Measurements from ENCODE around the gene LHFPL4. TPM values are rescaled to one million over a fixed set of nuclear protein-coding genes. Genes with fewer than 3 reads are reported as not detected.
"Not testable (repeated sequence)": the region's sequence is repeated elsewhere in the genome, so short reads cannot be mapped to it uniquely, and the experiment has no call there.

LHFPL4 gene
- total RNA-seq, 1 experiment from 2014 or later, result 16.3 TPM

DNA sequence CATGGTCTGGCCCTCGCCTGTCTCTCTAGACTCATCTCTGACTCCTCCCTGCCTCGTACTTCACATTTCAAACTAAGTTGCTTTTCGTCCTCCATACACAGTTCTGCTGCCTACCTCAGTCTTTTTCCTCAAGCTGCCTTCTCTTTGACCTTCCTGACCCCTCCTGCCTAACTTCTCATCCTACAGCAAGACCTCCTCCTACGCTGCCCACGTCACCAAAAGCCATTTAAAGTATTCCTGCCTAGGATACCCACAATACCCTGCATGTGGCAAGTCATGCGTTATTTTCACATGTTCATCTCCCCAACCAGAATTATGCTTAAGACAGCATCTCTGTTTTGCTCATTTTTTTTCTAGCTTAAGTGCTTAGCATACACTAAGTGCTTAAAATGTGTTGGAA, 56.7 kb downstream of the LHFPL4 start:
- no peak overlapping the region for H3K14ac ChIP-seq (ENCODE audit: insufficient read depth, low read length)
- Mint-ChIP-seq H3K36me3 (ENCODE audit: insufficient read depth in 1 of 3, low read depth in 3 of 3) (no peaks in the 10 kb centered on the region; a peak in 1 of 7 replicates), H3K27me3 (ENCODE audit: low read depth) (peaks cover 85% of the 10 kb centered on the region), H3K4me3 (no peak overlapping the region; a peak in 1 of 5 replicates), H3K27ac (no peak overlapping the region; a peak in 1 of 7 replicates), H3K4me1 (peaks cover 13 to 14% of the 10 kb centered on the region in 2 experiments), H3K9me3 (no peaks in the 10 kb centered on the region; a peak in 1 of 5 replicates)
- H3K56ac ChIP-seq (ENCODE audit: insufficient read length, low read depth, low read length), result no peak overlapping the region
- H2AK5ac ChIP-seq (ENCODE audit: insufficient read length, low read length), result no peak overlapping the region
- H3K18ac ChIP-seq (ENCODE audit: insufficient read length, low read depth, low read length), result no peak overlapping the region
- TF ChIP-seq, protein P1, sequence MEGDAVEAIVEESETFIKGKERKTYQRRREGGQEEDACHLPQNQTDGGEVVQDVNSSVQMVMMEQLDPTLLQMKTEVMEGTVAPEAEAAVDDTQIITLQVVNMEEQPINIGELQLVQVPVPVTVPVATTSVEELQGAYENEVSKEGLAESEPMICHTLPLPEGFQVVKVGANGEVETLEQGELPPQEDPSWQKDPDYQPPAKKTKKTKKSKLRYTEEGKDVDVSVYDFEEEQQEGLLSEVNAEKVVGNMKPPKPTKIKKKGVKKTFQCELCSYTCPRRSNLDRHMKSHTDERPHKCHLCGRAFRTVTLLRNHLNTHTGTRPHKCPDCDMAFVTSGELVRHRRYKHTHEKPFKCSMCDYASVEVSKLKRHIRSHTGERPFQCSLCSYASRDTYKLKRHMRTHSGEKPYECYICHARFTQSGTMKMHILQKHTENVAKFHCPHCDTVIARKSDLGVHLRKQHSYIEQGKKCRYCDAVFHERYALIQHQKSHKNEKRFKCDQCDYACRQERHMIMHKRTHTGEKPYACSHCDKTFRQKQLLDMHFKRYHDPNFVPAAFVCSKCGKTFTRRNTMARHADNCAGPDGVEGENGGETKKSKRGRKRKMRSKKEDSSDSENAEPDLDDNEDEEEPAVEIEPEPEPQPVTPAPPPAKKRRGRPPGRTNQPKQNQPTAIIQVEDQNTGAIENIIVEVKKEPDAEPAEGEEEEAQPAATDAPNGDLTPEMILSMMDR (conservative IDR thresholded peaks at IDR 0.05), result no peak
- H4K20me1 ChIP-seq (ENCODE audit: control insufficient read depth, insufficient read depth, insufficient read length), result no peaks in the 10 kb centered on the region
- no peak overlapping the region for H3K9ac ChIP-seq (ENCODE audit: extremely low read depth, insufficient read length, low read length)
- no peak for DNase-seq
- no peak overlapping the region for H2BK20ac ChIP-seq (ENCODE audit: low read depth, low read length, poor library complexity, severe bottlenecking)
- peaks cover 7% of the 10 kb centered on the region for H3K23me2 ChIP-seq (ENCODE audit: insufficient read length, low read depth, low read length, poor library complexity, severe bottlenecking)
- no peak overlapping the region for H2BK120ac ChIP-seq (ENCODE audit: low read depth, low read length, poor library complexity, severe bottlenecking)
- H4K8ac ChIP-seq (replicated peaks; ENCODE audit: insufficient read length, low read depth, low read length), result no peak overlapping the region
- WGBS (ENCODE audit: extremely low coverage, insufficient read length, low lambda C conversion rate), result no CpG with 5 or more reads among the region's 6 CpGs
- H3K27ac ChIP-seq (ENCODE audit: insufficient read length, low read depth, low read length), result no peak overlapping the region
- no peak overlapping the region for H3K23ac ChIP-seq (ENCODE audit: insufficient read length, low read depth, low read length)
- H2BK15ac ChIP-seq (ENCODE audit: low read depth, low read length), result no peak overlapping the region
- H3K9me3 ChIP-seq (ENCODE audit: control insufficient read depth, low read depth, low read length), result no peaks in the 10 kb centered on the region
- no peak overlapping the region for H4K91ac ChIP-seq (ENCODE audit: insufficient read length, low read depth, low read length)
- H3K4me1 ChIP-seq (ENCODE audit: insufficient read depth, low read length), result no peaks in the 10 kb centered on the region
- H3K4me2 ChIP-seq (ENCODE audit: insufficient read depth, insufficient read length, low read length), result no peak overlapping the region
- no peaks in the 10 kb centered on the region; the same call in 1 of the 2 replicates for H3K27me3 ChIP-seq (ENCODE audit: insufficient read depth, low read length)
- H2BK5ac ChIP-seq (ENCODE audit: insufficient read length, low read length), result no peak overlapping the region
- no peak overlapping the region for H4K5ac ChIP-seq (ENCODE audit: insufficient read length, low read depth, low read length)
- no peak overlapping the region for H3K4ac ChIP-seq (ENCODE audit: low read depth, low read length)
- no peak overlapping the region for H3T11ph ChIP-seq (ENCODE audit: low read length)
- no peaks in the 10 kb centered on the region for H3K79me1 ChIP-seq (ENCODE audit: insufficient read depth, low read depth, low read length, poor library complexity, severe bottlenecking)
- no peak overlapping the region for H2AFZ ChIP-seq (ENCODE audit: low read length)
- no peak overlapping the region for H2BK12ac ChIP-seq (ENCODE audit: insufficient read length, low read depth, low read length)
- H3K79me2 ChIP-seq (ENCODE audit: insufficient read depth, low read length), result no peaks in the 10 kb centered on the region

DNA sequence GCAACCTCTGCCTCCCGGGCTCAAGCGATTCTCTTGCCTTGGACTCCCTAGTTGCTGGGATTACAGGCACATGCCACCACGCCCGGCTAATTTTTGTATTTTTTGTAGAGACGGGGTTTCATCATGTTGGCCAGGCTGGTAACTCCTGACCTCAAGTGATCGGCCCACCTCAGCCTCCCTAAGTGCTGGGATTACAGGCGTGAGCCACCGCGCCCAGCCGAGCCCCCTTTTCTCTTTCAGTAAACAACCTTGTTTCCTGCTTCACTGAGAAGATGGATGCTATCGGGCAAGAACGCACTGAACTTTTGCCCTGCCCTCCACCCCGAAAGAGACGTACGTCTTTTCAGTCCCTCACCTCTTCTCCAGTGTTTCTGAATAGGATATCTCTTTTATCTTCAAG, 59.6 kb downstream of the LHFPL4 start:
- not testable (repeated sequence) for H3K27ac Mint-ChIP-seq; H3T11ph ChIP-seq (ENCODE audit: low read length); H3K79me2 ChIP-seq (ENCODE audit: insufficient read depth, low read length); H3K23me2 ChIP-seq (ENCODE audit: insufficient read length, low read depth, low read length, poor library complexity, severe bottlenecking); H4K20me1 ChIP-seq (ENCODE audit: control insufficient read depth, insufficient read depth, insufficient read length); H2BK120ac ChIP-seq (ENCODE audit: low read depth, low read length, poor library complexity, severe bottlenecking); H3K4me1 Mint-ChIP-seq; H3K27me3 ChIP-seq (ENCODE audit: insufficient read depth, low read length); H4K8ac ChIP-seq (replicated peaks; ENCODE audit: insufficient read length, low read depth, low read length); H3K4me3 Mint-ChIP-seq; DNase-seq; H3K14ac ChIP-seq (ENCODE audit: insufficient read depth, low read length); H3K4ac ChIP-seq (ENCODE audit: low read depth, low read length); H3K4me2 ChIP-seq (ENCODE audit: insufficient read depth, insufficient read length, low read length); H2BK12ac ChIP-seq (ENCODE audit: insufficient read length, low read depth, low read length); H3K4me1 ChIP-seq (ENCODE audit: insufficient read depth, low read length); H3K79me1 ChIP-seq (ENCODE audit: insufficient read depth, low read depth, low read length, poor library complexity, severe bottlenecking); H2BK20ac ChIP-seq (ENCODE audit: low read depth, low read length, poor library complexity, severe bottlenecking); H3K9ac ChIP-seq (ENCODE audit: extremely low read depth, insufficient read length, low read length); H2BK5ac ChIP-seq (ENCODE audit: insufficient read length, low read length); H2AFZ ChIP-seq (ENCODE audit: low read length); H3K23ac ChIP-seq (ENCODE audit: insufficient read length, low read depth, low read length); H3K36me3 Mint-ChIP-seq (ENCODE audit: insufficient read depth in 1 of 3, low read depth in 3 of 3); H2AK5ac ChIP-seq (ENCODE audit: insufficient read length, low read length); H4K5ac ChIP-seq (ENCODE audit: insufficient read length, low read depth, low read length); H3K18ac ChIP-seq (ENCODE audit: insufficient read length, low read depth, low read length); H3K9me3 Mint-ChIP-seq; H3K27ac ChIP-seq (ENCODE audit: insufficient read length, low read depth, low read length); H4K91ac ChIP-seq (ENCODE audit: insufficient read length, low read depth, low read length); H2BK15ac ChIP-seq (ENCODE audit: low read depth, low read length); H3K56ac ChIP-seq (ENCODE audit: insufficient read length, low read depth, low read length); H3K9me3 ChIP-seq (ENCODE audit: control insufficient read depth, low read depth, low read length)
- WGBS (ENCODE audit: extremely low coverage, insufficient read length, low lambda C conversion rate), result no CpG with 5 or more reads among the region's 15 CpGs
- H3K27me3 Mint-ChIP-seq (ENCODE audit: low read depth), result peaks cover 81% of the 10 kb centered on the region

Data from H9 (cell line).